Fibroblast of pulmonary artery (primary cell): Measurements from ENCODE around the gene IFNLR1.

Experiments used
- DNase-seq: peaks from one replicate; pipeline ENCODE4 v3.0.0-alpha.2; 2010; ENCODE audit warnings: low read depth
- H3K4me3 ChIP-seq: replicated peaks from 2 replicates; pipeline ENCODE4 v1.5.1; 2011; ENCODE audit warnings: low read depth, mild to moderate bottlenecking, control low read depth, low read length, moderate library complexity
- CTCF ChIP-seq: IDR thresholded peaks from 2 replicates; pipeline ENCODE4 v1.5.1; 2011; ENCODE audit warnings: mild to moderate bottlenecking, control low read depth, low read length, inconsistent platforms; ENCODE audit errors: missing control alignments

Gene IFNLR1

GRCh38 chr1:24169286-24169685 lies 17.8 kb downstream of the IFNLR1 start:
- DNase-seq = no peak
- H3K4me3 ChIP-seq = no peak overlapping the region
- no peak for TF ChIP-seq CTCF

GRCh38 chr1:24168245-24168644 lies 18.8 kb downstream of the IFNLR1 start:
- TF ChIP-seq CTCF = no peak
- DNase-seq = no peak
- H3K4me3 ChIP-seq = no peak overlapping the region

- TF ChIP-seq CTCF = no peak
- DNase-seq = no peak
Measured at GRCh38 chr1:24167008-24167407, 20.1 kb downstream of the IFNLR1 start.

GRCh38 chr1:24165500-24165899 lies 21.6 kb downstream of the IFNLR1 start:
- TF ChIP-seq CTCF = no peak
- no peak overlapping the region for H3K4me3 ChIP-seq
- DNase-seq = no peak

More at GRCh38 chr1:24167008-24167407, 20.1 kb downstream of the IFNLR1 start:
- H3K4me3 ChIP-seq = no peak overlapping the region

GRCh38 chr1:24164004-24164403 lies 23.1 kb downstream of the IFNLR1 start:
- no peak for TF ChIP-seq CTCF
- DNase-seq = no peak
- no peak overlapping the region for H3K4me3 ChIP-seq

- no peak for TF ChIP-seq CTCF
- no peak for DNase-seq
- no peak overlapping the region for H3K4me3 ChIP-seq
Measured at GRCh38 chr1:24162201-24162600, 24.9 kb downstream of the IFNLR1 start.

GRCh38 chr1:24161270-24161669 lies 25.8 kb downstream of the IFNLR1 start:
- DNase-seq = no peak
- TF ChIP-seq CTCF = no peak

More at GRCh38 chr1:24161270-24161669, 25.8 kb downstream of the IFNLR1 start:
- H3K4me3 ChIP-seq = no peak overlapping the region
